DND-41 (cell line): ENCODE measurements around the gene DCAF11.

Experiments used
- EZH2 ChIP-seq: IDR thresholded peaks from 3 replicates; pipeline ENCODE4 v1.6.1; 2012; ENCODE audit warnings: borderline replicate concordance, low read depth, mild to moderate bottlenecking, moderate library complexity, low read length, inconsistent platforms; ENCODE audit not compliant: severe bottlenecking
- TF ChIP-seq, protein P1 (sequence below): IDR thresholded peaks from 2 replicates; pipeline ENCODE4 v1.5.1; 2012; ENCODE audit warnings: borderline replicate concordance, low read length, moderate library complexity, mild to moderate bottlenecking; ENCODE audit not compliant: poor library complexity, severe bottlenecking; ENCODE audit errors: extremely low read depth

DNA sequence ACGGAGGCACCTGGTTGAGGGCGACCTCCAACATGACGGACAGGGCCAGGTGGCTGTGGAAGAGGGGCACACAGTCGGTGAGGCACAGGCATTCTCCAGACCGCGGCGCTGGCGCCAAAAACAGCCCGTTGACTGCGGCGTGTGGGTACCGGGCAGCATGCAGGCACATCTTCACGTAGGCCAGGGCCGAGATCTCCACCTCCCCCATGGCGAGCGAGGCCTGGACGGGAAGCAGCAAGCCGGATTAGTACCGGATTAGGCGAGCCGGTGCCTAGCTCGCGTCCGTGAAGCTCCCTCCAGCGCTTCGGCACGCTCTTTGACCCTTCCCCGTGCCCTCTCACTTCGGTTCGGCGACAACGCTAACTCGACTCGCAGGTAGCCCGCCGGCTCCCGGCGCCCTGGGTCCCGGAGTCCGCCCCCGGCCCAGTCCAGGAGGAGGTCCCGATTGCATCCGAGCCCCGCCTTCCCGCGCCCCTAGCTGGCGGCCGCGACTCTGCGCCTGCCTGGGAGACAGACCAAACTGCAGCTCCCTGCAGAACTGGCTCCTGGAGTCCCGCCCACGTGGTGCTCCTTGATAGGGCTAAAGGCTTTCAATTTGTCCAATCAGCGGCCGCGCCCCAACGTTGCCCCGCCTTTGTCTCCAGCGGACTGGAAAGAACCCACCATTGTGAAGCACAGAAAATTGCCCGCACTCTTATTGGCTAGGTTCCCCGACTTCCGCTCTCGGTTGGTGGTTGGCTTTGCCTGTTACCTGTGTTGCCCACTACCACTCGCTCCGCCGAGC is 26.7 kb downstream of the DCAF11 start, which contains the start of gene EMC9:
- TF ChIP-seq, protein P1, sequence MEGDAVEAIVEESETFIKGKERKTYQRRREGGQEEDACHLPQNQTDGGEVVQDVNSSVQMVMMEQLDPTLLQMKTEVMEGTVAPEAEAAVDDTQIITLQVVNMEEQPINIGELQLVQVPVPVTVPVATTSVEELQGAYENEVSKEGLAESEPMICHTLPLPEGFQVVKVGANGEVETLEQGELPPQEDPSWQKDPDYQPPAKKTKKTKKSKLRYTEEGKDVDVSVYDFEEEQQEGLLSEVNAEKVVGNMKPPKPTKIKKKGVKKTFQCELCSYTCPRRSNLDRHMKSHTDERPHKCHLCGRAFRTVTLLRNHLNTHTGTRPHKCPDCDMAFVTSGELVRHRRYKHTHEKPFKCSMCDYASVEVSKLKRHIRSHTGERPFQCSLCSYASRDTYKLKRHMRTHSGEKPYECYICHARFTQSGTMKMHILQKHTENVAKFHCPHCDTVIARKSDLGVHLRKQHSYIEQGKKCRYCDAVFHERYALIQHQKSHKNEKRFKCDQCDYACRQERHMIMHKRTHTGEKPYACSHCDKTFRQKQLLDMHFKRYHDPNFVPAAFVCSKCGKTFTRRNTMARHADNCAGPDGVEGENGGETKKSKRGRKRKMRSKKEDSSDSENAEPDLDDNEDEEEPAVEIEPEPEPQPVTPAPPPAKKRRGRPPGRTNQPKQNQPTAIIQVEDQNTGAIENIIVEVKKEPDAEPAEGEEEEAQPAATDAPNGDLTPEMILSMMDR, result peak; percentile 54
- TF ChIP-seq EZH2, result no peak
